HG03135 (cell line): ENCODE results near the gene TIAM1.

Source experiments
- ATAC-seq: cut with Tn5 transposase; IDR thresholded peaks from one replicate; pipeline ENCODE4 v1.9.1; 2021; ENCODE audit warnings: mild to moderate bottlenecking, moderate library complexity; ENCODE audit not compliant: unreplicated experiment

Gene TIAM1

DNA sequence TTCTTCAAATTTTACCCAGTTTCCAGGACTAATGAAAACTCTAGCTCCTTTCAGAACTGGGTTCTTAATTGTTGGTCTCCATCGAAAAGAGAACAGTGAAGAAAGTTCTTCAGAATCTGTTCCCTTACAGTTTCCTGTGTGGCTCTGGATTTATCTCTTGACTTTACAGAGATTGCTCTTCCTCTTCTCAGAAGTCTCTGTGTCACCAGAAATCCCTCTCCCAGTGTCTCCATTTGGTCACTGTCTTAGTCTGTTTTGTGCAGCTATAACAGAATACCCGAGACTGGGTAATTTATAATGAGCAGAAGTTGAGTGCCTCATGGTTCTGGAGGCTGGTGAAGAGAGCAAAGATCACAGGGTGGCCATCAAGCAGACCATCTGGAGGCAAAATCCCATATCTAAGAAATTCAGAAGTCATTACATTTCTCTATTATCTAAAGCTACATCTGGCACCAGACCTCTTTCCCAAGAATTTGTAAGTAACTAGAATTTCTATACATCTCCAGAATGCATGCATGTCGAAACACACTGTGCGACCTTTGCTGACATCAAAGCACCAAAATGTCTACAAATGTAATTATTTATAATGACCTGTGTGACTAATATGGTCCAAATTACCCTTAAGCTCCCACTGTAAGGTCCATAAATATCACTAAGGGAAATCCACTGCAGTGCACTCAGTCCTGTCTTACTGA, 240.3 kb downstream of the TIAM1 start:
- ATAC-seq = no peak

DNA sequence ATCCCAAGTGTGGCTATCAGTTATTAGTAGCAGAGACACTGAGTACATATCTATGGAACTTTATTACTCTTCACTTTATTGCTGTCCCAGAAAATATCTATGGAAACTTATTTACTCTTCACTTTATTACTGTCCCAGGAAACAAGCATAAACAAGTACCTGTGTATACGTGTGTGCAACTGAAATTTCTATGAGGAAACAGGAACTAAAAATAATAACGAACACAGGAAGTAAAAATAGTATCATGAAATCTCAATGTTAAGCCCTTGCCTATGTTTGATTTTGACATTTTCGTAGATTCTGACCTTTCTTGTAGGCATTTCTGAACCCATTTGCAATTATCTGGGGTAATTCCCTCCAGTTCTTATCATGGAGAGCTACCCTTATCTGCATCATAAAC, 240.9 kb downstream of the TIAM1 start:
- no peak for ATAC-seq

DNA sequence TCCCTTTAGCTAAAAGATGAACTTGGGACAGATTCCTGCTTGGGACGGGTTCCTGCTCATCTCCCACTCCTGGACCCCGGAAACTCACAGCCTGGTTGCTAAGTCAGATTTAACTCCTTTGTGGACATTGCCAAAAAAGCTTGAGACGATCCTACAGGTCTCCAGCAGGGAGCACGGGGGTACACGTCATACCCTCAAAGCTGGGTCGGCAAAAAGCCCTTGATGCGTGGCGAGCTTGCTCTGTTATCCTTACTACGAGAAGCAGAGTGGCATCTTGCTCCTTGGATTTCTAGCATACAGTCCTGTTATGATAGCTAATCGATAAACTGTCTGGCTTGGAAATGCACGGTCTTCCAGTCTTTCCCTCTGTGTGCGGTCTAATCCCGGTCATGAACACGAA, 244.9 kb downstream of the TIAM1 start:
- no peak for ATAC-seq

DNA sequence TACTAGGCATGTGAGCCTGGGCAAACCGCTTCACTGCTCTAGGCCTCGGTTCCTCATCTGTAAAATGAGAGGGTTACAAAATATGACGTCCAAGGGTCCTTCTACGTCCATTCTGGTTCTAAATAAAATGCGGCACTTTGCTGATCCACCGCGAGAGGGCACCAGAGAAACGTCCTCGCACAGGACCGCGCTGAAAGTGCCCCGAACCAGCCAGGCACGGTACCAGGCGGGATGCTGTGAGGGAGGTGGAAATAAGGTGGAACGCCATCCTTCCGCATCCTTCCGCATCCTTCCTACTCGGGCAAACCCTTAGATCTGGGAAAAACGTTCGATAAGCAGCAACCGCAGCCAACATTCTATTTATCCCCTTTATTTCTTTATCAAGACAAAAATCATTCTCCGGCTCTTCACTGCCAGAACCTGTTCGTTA, 245.5 kb downstream of the TIAM1 start:
- peak; percentile 61 for ATAC-seq

DNA sequence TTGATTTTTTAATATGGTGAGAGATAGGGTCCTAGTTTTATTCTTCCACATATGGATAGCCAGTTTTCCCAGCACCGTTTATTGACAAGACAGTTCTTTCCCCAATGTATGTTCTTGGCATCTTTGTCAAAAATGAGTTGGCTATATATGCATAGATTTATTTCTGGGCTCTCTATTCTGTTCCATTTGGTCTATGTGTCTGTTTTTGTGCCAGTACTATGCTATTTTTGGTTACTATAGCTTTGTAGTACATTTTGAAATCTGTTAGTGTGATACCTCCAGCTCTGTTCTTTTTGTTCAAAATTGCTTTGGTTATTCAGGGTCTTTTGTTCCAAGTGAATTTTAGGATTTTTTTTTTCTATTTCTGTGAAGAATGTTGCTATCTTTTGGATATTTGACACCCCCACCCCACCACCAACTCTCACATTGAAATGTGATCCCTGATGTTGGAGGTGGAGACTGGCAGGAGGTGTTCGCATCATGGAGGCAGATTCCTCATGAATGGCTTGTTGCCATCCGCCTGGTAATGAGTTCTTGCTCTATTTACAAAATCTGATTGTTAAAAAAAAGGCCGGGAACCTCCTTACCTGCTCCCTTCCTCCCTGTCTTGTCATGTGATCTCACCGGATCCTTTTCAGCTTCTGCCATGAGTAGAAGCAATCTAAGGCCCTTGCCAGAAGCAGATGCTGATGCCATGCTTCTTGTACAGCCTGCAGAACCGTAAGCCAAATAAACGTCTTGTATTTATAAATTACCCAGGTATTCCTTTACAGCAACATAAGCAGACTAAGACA, 251.0 kb downstream of the TIAM1 start:
- ATAC-seq = no peak

DNA sequence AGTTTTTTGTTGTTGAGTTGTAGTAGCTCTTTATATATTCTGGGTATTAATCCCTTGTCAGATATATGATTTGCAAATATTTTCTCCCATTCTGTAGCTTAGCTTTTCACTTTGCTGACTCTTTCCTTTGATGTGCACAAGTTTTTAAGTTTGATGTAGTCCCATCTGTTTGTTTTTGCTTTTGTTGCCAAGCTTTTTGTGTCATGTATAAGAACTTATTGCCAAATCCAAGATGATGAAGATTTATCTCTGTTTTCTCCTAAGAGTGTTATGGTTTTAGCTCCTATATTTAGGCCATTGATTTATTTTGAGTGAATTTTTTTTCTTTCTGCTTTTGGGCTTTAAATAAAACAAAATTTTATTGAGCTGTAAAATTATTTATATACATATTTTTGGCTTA, 253.7 kb downstream of the TIAM1 start:
- ATAC-seq = no peak

DNA sequence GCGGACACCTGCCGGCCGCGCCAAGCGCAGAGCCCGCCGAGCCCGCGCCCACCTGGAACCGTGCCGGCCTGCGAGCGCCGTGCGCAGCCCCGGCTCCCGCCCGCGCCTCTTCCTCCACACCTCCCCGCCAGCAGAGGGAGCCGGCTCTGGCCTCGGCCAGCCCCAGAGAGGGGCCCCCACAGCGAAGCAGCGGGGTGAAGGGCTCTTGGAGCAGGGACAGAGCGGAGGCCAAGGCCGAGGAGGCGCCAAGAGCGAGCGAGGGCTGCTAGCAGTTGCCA, 255.6 kb downstream of the TIAM1 start:
- no peak for ATAC-seq

DNA sequence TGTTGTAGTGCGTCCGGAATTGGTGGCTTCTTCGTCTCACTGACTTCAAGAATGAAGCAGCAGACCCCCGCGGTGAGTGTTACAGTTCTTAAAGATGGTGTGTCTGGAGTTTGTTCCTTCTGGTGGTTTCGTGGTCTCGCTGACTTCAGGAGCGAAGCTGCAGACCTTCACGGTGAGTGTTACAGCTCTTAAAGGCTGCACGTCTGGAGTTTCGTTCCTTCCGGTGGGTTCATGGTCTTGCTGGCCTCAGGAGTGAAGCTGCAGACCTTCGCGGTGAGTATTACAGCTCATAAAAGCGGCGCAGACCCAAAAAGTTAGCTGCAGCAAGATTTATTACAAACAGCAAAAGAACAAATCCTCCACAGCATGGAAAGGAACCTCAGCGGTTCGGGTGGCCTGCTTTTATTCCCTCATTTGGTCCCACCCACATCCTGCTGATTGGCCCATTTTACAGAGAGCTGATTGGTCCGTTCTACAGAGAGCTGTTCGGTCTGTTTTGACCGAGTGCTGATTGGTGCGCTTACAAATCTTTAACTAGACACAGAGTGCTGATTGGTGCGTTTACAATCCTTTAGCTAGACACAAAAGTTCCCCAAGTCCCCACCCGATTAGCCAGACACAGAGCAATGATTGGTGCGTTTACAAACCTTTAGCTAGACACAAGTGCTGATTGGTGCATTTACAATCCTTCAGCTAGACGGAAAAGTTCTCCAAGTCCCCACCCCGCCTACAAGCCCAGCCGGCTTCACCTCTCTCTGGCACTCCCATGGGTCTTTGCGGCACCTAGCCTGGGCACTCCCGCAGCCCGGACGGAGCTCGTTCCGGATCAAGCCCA, 256.2 kb downstream of the TIAM1 start:
- ATAC-seq = no peak

DNA sequence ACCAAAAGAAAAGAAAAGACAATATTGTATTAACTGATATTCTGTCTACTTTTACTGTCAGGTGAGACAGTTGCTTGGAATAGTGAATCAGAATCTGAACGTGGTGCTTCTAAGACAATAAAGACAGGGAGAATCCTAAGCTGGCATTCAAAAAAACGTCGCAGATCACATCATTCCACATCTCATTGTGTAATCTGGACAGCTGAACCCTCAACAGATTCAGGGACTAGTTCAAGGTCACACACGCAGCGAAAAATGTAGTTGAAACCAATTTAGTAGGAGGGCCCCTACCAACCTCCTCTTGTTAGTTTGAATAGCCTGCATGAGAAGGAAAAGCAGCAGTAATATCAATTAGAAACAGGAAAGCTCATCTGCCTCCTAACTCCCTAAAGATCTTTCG, 259.4 kb downstream of the TIAM1 start:
- no peak for ATAC-seq

DNA sequence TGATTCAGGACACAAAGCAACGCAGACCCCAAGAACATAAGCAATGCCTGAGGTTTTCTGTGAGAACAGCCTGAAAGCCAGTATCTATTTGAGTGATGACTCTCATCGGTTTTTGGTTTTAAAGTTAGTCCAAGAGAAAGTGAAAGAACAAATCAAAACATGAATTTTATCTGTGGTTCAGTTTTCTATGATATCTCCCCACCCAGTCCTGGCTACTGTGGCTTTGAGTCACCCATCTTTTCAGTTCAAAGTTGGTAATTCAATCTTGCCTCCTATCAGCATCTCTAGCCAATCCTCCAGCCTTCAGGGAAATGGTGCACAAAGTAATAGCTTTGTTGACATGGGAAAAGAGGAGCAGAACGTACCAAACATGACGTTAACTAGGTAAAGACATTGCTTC, 265.3 kb downstream of the TIAM1 start:
- ATAC-seq = peak; percentile 71

DNA sequence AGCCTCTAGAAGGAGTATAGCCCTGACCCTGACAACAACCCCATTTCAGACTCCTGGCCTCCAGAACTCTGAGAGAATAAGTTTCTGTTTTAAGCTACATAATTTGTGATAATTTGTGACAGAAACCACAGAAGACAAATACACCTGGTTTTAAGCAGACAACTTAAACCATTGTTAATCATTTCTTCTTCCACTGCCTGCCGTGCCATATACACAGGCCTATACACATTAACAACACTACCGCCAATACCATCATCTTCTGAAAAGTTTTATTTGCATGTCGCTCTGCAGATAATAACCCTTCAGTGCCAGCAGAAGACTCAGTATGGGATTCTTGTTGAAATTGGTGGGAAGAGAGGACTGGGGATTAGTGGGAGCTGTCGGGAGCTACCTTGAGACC, 265.8 kb downstream of the TIAM1 start:
- peak; percentile 49 for ATAC-seq

DNA sequence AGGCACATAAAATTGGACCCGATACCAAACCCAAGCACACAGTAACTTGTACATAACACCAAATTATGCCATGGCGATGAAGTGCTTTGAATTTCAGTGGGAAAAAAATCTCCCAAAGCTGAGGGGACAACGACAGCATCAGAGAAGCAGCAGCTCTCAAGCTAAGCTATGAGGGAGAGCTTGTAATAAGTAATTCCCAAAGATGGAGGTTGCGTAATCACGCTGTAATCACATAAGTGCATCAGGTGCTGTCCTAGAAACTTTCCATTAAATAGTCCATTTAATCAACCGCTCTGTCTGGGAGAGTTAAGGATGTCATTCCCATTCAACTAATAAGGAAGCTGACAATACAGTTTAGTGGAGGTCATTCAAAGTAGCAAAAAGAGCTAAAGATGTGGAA, 268.2 kb downstream of the TIAM1 start:
- no peak for ATAC-seq

DNA sequence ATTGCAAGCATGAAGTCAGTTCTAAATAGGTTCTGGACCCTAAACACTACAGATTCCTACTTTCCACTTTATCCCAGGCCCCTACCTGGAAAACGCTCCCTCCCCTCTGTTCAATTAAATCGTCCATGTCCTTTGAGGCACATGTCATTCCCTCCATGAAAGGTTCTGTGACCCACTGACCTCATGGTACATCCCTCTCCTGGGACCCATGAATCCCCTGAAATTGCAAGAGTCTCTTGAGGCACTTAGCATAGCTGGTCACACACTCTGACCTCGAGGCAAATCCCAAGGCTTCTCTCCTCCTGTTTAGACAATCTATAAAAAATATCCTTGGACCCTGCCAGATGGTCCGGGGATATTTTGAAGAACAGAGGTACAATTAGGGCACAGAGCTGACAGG, 271.5 kb downstream of the TIAM1 start:
- ATAC-seq = no peak
